ENCODE data around the gene RSBN1L. TPM values are rescaled to one million over a fixed set of nuclear protein-coding genes. Genes with fewer than 3 reads are reported as not detected.

Gene RSBN1L
- total and polyA plus RNA-seq, 3 experiments from 2014 or later: 9.6 to 24.5 (median 23.4) TPM

- no peaks in the 10 kb centered on the region for H3K27me3 ChIP-seq (ENCODE audit: insufficient read depth, low read length, poor library complexity, severe bottlenecking)
- H3K36me3 Mint-ChIP-seq: peaks cover 0 to 38% (median 9%) of the 10 kb centered on the region in 3 donors
- no peaks in the 10 kb centered on the region for H3K9me3 ChIP-seq (ENCODE audit: low read length)
- ChIA-PET CTCF (no interaction called here), POLR2A (no interaction called here)
- H3K27ac ChIP-seq (ENCODE audit: low read depth, low read length): no peak overlapping the region
- H3K4me1 Mint-ChIP-seq: peaks cover 25 to 47% (median 41%) of the 10 kb centered on the region in 3 donors
- no peak overlapping the region for H3K4me3 Mint-ChIP-seq
- no peaks in the 10 kb centered on the region for H3K9me3 Mint-ChIP-seq
- DNase-seq: no peak
- peaks cover 5% of the 10 kb centered on the region for H3K4me1 ChIP-seq (ENCODE audit: insufficient read depth, low read length)
- peak overlapping the region in 2 of 8 donors; percentile 12 to 56 for H3K27ac Mint-ChIP-seq
- H3K4me3 ChIP-seq (ENCODE audit: low read length): no peak overlapping the region
- H3K36me3 ChIP-seq (ENCODE audit: insufficient read depth, low read length): peaks cover 12% of the 10 kb centered on the region
- no peaks in the 10 kb centered on the region for H3K27me3 Mint-ChIP-seq
These were observed 40.7 kb downstream of the RSBN1L start for GRCh38 chr7:77736991-77737390.

- Histone ChIP-seq H3K36me3 (ENCODE audit: insufficient read depth, low read length) (peaks cover 12% of the 10 kb centered on the region), H3K4me3 (ENCODE audit: low read length) (no peak overlapping the region), H3K4me1 (ENCODE audit: insufficient read depth, low read length) (no peaks in the 10 kb centered on the region), H3K27me3 (ENCODE audit: insufficient read depth, low read length, poor library complexity, severe bottlenecking) (no peaks in the 10 kb centered on the region), H3K9me3 (ENCODE audit: low read length) (no peaks in the 10 kb centered on the region), H3K27ac (ENCODE audit: low read depth, low read length) (no peak overlapping the region)
- Mint-ChIP-seq H3K4me3 (no peak overlapping the region), H3K9me3 (no peaks in the 10 kb centered on the region), H3K27me3 (no peaks in the 10 kb centered on the region), H3K27ac (peak overlapping the region in 4 of 8 donors; percentile 12 to 57 (median 19)), H3K4me1 (peaks cover 17 to 38% (median 31%) of the 10 kb centered on the region in 3 donors), H3K36me3 (peaks cover 0 to 48% (median 8%) of the 10 kb centered on the region in 3 donors)
- DNase-seq: no peak
- CTCF ChIA-PET: no interaction called here
- POLR2A ChIA-PET: no interaction called here
These were observed 42.1 kb downstream of the RSBN1L start for GRCh38 chr7:77738382-77738781.

- H3K27me3 Mint-ChIP-seq: no peaks in the 10 kb centered on the region
- POLR2A ChIA-PET: no interaction called here
- no peak overlapping the region for H3K4me3 Mint-ChIP-seq
- DNase-seq: no peak
- peaks cover 21 to 42% (median 33%) of the 10 kb centered on the region in 3 donors for H3K4me1 Mint-ChIP-seq
- Histone ChIP-seq H3K4me3 (ENCODE audit: low read length) (no peak overlapping the region), H3K27ac (ENCODE audit: low read depth, low read length) (no peak overlapping the region), H3K36me3 (ENCODE audit: insufficient read depth, low read length) (peaks cover 12% of the 10 kb centered on the region), H3K27me3 (ENCODE audit: insufficient read depth, low read length, poor library complexity, severe bottlenecking) (no peaks in the 10 kb centered on the region), H3K9me3 (ENCODE audit: low read length) (no peaks in the 10 kb centered on the region), H3K4me1 (ENCODE audit: insufficient read depth, low read length) (no peaks in the 10 kb centered on the region)
- H3K27ac Mint-ChIP-seq: peak overlapping the region in 2 of 8 donors; percentile 51 to 54
- H3K9me3 Mint-ChIP-seq: no peaks in the 10 kb centered on the region
- CTCF ChIA-PET: no interaction called here
- H3K36me3 Mint-ChIP-seq: peaks cover 0 to 52% (median 8%) of the 10 kb centered on the region in 3 donors
These were observed 42.6 kb downstream of the RSBN1L start for GRCh38 chr7:77738871-77739270.

GRCh38 chr7:77740257-77740656, 44.0 kb downstream of the RSBN1L start:
- H3K4me1 Mint-ChIP-seq: peaks cover 20 to 38% (median 30%) of the 10 kb centered on the region in 3 donors
- H3K36me3 ChIP-seq (ENCODE audit: insufficient read depth, low read length): peaks cover 12% of the 10 kb centered on the region
- H3K27me3 Mint-ChIP-seq: no peaks in the 10 kb centered on the region
- H3K9me3 Mint-ChIP-seq: no peaks in the 10 kb centered on the region
- ChIA-PET CTCF (no interaction called here), POLR2A (no interaction called here)
- H3K27ac ChIP-seq (ENCODE audit: low read depth, low read length): no peak overlapping the region
- H3K4me1 ChIP-seq (ENCODE audit: insufficient read depth, low read length): no peaks in the 10 kb centered on the region
- H3K4me3 ChIP-seq (ENCODE audit: low read length): no peak overlapping the region
- no peaks in the 10 kb centered on the region for H3K27me3 ChIP-seq (ENCODE audit: insufficient read depth, low read length, poor library complexity, severe bottlenecking)
- peak overlapping the region in 3 of 8 donors; percentile 0 to 63 (median 53) for H3K27ac Mint-ChIP-seq
- H3K9me3 ChIP-seq (ENCODE audit: low read length): no peaks in the 10 kb centered on the region
- H3K4me3 Mint-ChIP-seq: no peak overlapping the region
- no peak for DNase-seq
- peaks cover 0 to 57% (median 8%) of the 10 kb centered on the region in 3 donors for H3K36me3 Mint-ChIP-seq

GRCh38 chr7:77743518-77743917, 47.3 kb downstream of the RSBN1L start:
- Histone ChIP-seq H3K27me3 (ENCODE audit: insufficient read depth, low read length, poor library complexity, severe bottlenecking) (no peaks in the 10 kb centered on the region), H3K4me1 (ENCODE audit: insufficient read depth, low read length) (peaks cover 9% of the 10 kb centered on the region), H3K9me3 (ENCODE audit: low read length) (no peaks in the 10 kb centered on the region), H3K27ac (ENCODE audit: low read depth, low read length) (no peak overlapping the region), H3K36me3 (ENCODE audit: insufficient read depth, low read length) (no peaks in the 10 kb centered on the region), H3K4me3 (ENCODE audit: low read length) (no peak overlapping the region)
- Mint-ChIP-seq H3K4me1 (peaks cover 25 to 56% (median 33%) of the 10 kb centered on the region in 3 donors), H3K27me3 (no peaks in the 10 kb centered on the region), H3K4me3 (no peak overlapping the region), H3K9me3 (no peaks in the 10 kb centered on the region), H3K27ac (peak overlapping the region in 2 of 8 donors; percentile 2 to 45), H3K36me3 (peaks cover 0 to 44% (median 5%) of the 10 kb centered on the region in 3 donors)
- ChIA-PET POLR2A (no interaction called here), CTCF (no interaction called here)
- no peak for DNase-seq

- ChIA-PET POLR2A (no interaction called here), CTCF (no interaction called here)
- Histone ChIP-seq H3K27ac (ENCODE audit: low read depth, low read length) (no peak overlapping the region), H3K4me1 (ENCODE audit: insufficient read depth, low read length) (peaks cover 9% of the 10 kb centered on the region), H3K36me3 (ENCODE audit: insufficient read depth, low read length) (peaks cover 3% of the 10 kb centered on the region), H3K4me3 (ENCODE audit: low read length) (no peak overlapping the region), H3K27me3 (ENCODE audit: insufficient read depth, low read length, poor library complexity, severe bottlenecking) (no peaks in the 10 kb centered on the region), H3K9me3 (ENCODE audit: low read length) (no peaks in the 10 kb centered on the region)
- Mint-ChIP-seq H3K9me3 (no peaks in the 10 kb centered on the region), H3K4me1 (peaks cover 28 to 62% (median 45%) of the 10 kb centered on the region in 3 donors), H3K4me3 (no peak overlapping the region), H3K27me3 (no peaks in the 10 kb centered on the region), H3K27ac (peak overlapping the region in 3 of 8 donors; percentile 11 to 66 (median 54)), H3K36me3 (peaks cover 0 to 49% (median 12%) of the 10 kb centered on the region in 3 donors)
- no peak for DNase-seq
These were observed 49.5 kb downstream of the RSBN1L start for GRCh38 chr7:77745746-77746145.

GRCh38 chr7:77746164-77746823, 50.0 kb downstream of the RSBN1L start:
- no peak for DNase-seq
- H3K9me3 ChIP-seq (ENCODE audit: low read length): no peaks in the 10 kb centered on the region
- no peaks in the 10 kb centered on the region for H3K27me3 Mint-ChIP-seq
- ChIA-PET POLR2A (no interaction called here), CTCF (interaction anchor here (1.4 to 2.5 kb wide), 2 partner anchors 13 to 95 kb away, joined by 5 to 7 read pairs; no protein-coding TSS in a partner anchor)
- peaks cover 11% of the 10 kb centered on the region for H3K4me1 ChIP-seq (ENCODE audit: insufficient read depth, low read length)
- no peaks in the 10 kb centered on the region for H3K9me3 Mint-ChIP-seq
- peaks cover 31 to 64% (median 50%) of the 10 kb centered on the region in 3 donors for H3K4me1 Mint-ChIP-seq
- H3K27ac ChIP-seq (ENCODE audit: low read depth, low read length): no peak overlapping the region
- H3K36me3 ChIP-seq (ENCODE audit: insufficient read depth, low read length): peaks cover 3% of the 10 kb centered on the region
- H3K4me3 Mint-ChIP-seq: peak overlapping the region in 1 of 7 donors; percentile 40
- H3K36me3 Mint-ChIP-seq: peaks cover 0 to 53% (median 12%) of the 10 kb centered on the region in 3 donors
- H3K27ac Mint-ChIP-seq: peak overlapping the region in 6 of 8 donors; percentile 11 to 78 (median 60)
- H3K27me3 ChIP-seq (ENCODE audit: insufficient read depth, low read length, poor library complexity, severe bottlenecking): no peaks in the 10 kb centered on the region
- no peak overlapping the region for H3K4me3 ChIP-seq (ENCODE audit: low read length)

- peaks cover 3% of the 10 kb centered on the region for H3K36me3 ChIP-seq (ENCODE audit: insufficient read depth, low read length)
- H3K27ac Mint-ChIP-seq: peak overlapping the region in 3 of 8 donors; percentile 21 to 86 (median 65)
- POLR2A ChIA-PET: no interaction called here
These were observed 50.5 kb downstream of the RSBN1L start for GRCh38 chr7:77746824-77747165.

More at GRCh38 chr7:77746824-77747165, 50.5 kb downstream of the RSBN1L start:
- H3K4me3 ChIP-seq (ENCODE audit: low read length): no peak overlapping the region
- H3K4me3 Mint-ChIP-seq: no peak overlapping the region
- H3K9me3 ChIP-seq (ENCODE audit: low read length): no peaks in the 10 kb centered on the region
- no peaks in the 10 kb centered on the region for H3K27me3 ChIP-seq (ENCODE audit: insufficient read depth, low read length, poor library complexity, severe bottlenecking)
- no peak overlapping the region for H3K27ac ChIP-seq (ENCODE audit: low read depth, low read length)
- H3K4me1 Mint-ChIP-seq: peaks cover 33 to 65% (median 50%) of the 10 kb centered on the region in 3 donors
- CTCF ChIA-PET: interaction anchor here (1.4 to 2.5 kb wide), 2 partner anchors 13 to 95 kb away, joined by 5 to 7 read pairs; no protein-coding TSS in a partner anchor
- peaks cover 0 to 51% (median 12%) of the 10 kb centered on the region in 3 donors for H3K36me3 Mint-ChIP-seq
- no peaks in the 10 kb centered on the region for H3K27me3 Mint-ChIP-seq
- no peak for DNase-seq
- H3K9me3 Mint-ChIP-seq: no peaks in the 10 kb centered on the region
- H3K4me1 ChIP-seq (ENCODE audit: insufficient read depth, low read length): peaks cover 16% of the 10 kb centered on the region

Measured in CD8-positive, alpha-beta memory T cell (primary cell).